OCI-LY7 (cell line): Measurements from ENCODE around the gene CUBN. TPM values are rescaled to one million over a fixed set of nuclear protein-coding genes. Genes with fewer than 3 reads are reported as not detected.

Experiments used
- BruUV-seq: library from RNA; stranded (reverse); fragments of 400-500 nt; replicated peaks from 2 replicates; lab custom pipeline; 2021; lab: Mats Ljungman, UMichigan
- CTCF ChIA-PET: fragments of 300-600 bp; sonication (Branson Sonifier 250); formaldehyde crosslinking; loops from one replicate; lab custom pipeline; 2022; ENCODE audit warnings: antibody characterized with exemption; ENCODE audit not compliant: unreplicated experiment; lab: Charles Lee
- POLR2A ChIA-PET: fragments of 300-600 bp; sonication (Branson Sonifier 250); formaldehyde crosslinking; loops from one replicate; lab custom pipeline; 2022; ENCODE audit warnings: antibody characterized with exemption; lab: Charles Lee
- DNase-seq: peaks from one replicate; pipeline ENCODE4 v3.0.0-alpha.2; 2015; ENCODE audit warnings: low spot score
- H2AFZ ChIP-seq: fragments of 200-600 bp; sonication (generic), shearing (Covaris generic); 2 replicates; pipeline ENCODE4 v1.6.1; 2014; ENCODE audit warnings: mild to moderate bottlenecking, antibody characterized with exemption, low read length, moderate library complexity
- H3K27ac ChIP-seq: fragments of 200-600 bp; sonication (generic); 2 replicates; pipeline ENCODE4 v1.5.1; 2014; ENCODE audit warnings: mixed run types, low read depth, mild to moderate bottlenecking, moderate library complexity, low read length, inconsistent platforms; ENCODE audit not compliant: poor library complexity, severe bottlenecking
- H3K36me3 ChIP-seq: fragments of 200-600 bp; sonication (generic); 2 replicates; pipeline ENCODE4 v1.6.1; 2014; ENCODE audit warnings: mild to moderate bottlenecking, antibody characterized with exemption, low read length, moderate library complexity, mixed read lengths; ENCODE audit not compliant: insufficient read depth
- H3K4me1 ChIP-seq: fragments of 200-600 bp; sonication (generic); 2 replicates; pipeline ENCODE4 v1.5.1; 2014; ENCODE audit warnings: mild to moderate bottlenecking, low read length; ENCODE audit not compliant: insufficient read depth, poor library complexity, severe bottlenecking
- H3K4me2 ChIP-seq: fragments of 200-600 bp; sonication (generic); 2 replicates; pipeline ENCODE4 v1.6.1; 2014; ENCODE audit warnings: mild to moderate bottlenecking, low read length
- H3K4me3 ChIP-seq: fragments of 200-600 bp; sonication (generic); 2 replicates; pipeline ENCODE4 v1.5.1; 2014; ENCODE audit warnings: mild to moderate bottlenecking, low read depth, low read length; ENCODE audit not compliant: poor library complexity, severe bottlenecking
- H3K79me2 ChIP-seq: fragments of 200-600 bp; sonication (generic); 2 replicates; pipeline ENCODE4 v1.6.1; 2016; ENCODE audit warnings: low read depth, mild to moderate bottlenecking, low read length, moderate library complexity, mixed read lengths; ENCODE audit not compliant: insufficient read depth
- H3K9me2 ChIP-seq: fragments of 200-600 bp; sonication (generic); 2 replicates; pipeline ENCODE4 v1.6.1; 2016; ENCODE audit warnings: mild to moderate bottlenecking, low read length, mixed read lengths; ENCODE audit not compliant: insufficient read depth
- H3K9me3 ChIP-seq: fragments of 200-600 bp; sonication (generic); 2 replicates; pipeline ENCODE4 v1.6.1; 2014; ENCODE audit warnings: mild to moderate bottlenecking, mixed run types, low read length, mixed read lengths
- H4K20me1 ChIP-seq: fragments of 200-600 bp; sonication (generic); 2 replicates; pipeline ENCODE4 v1.6.1; 2014; ENCODE audit warnings: mild to moderate bottlenecking, antibody characterized with exemption, low read length, moderate library complexity, mixed read lengths; ENCODE audit not compliant: insufficient read depth
- CTCF ChIP-seq: fragments of 200-600 bp; sonication (generic); conservative IDR thresholded peaks from 2 replicates; pipeline ENCODE4 v1.5.1; 2014; ENCODE audit warnings: mild to moderate bottlenecking, antibody characterized with exemption, low read length, moderate library complexity, mixed read lengths
- EZH2phosphoT487 ChIP-seq: fragments of 200-600 bp; sonication (generic); IDR thresholded peaks from 2 replicates; pipeline ENCODE4 v1.6.1; 2018; ENCODE audit warnings: low read depth, borderline replicate concordance, mild to moderate bottlenecking, mixed run types, antibody characterized with exemption, low read length, moderate library complexity, mixed read lengths
- intact Hi-C: fragments of 100-400 bp; cut with micrococcal nuclease; formaldehyde crosslinking; loops from one replicate; pipeline ENCODE4 v1.10.0; 2022; ENCODE audit not compliant: unreplicated experiment
- total RNA-seq, 2 experiments: library from RNA; depleted of rRNA in 1 of 2; stranded (reverse); fragments of >200 nt in 1 of 2; shearing (Covaris generic) in 1 of 2; gene quantifications; 2 replicates each; pipeline ENCODE4 v1.2.3, GENCODE V29; 2014 to 2022

CUBN gene
- total RNA-seq, 2 experiments from 2014 or later = 0.13 to 0.25 TPM

- CTCF ChIA-PET = no interaction called here
- H3K4me1 ChIP-seq = no peaks in the 10 kb centered on the region
Measured at GRCh38 chr10:16904639-16905061, 225.0 kb downstream of the CUBN start.

GRCh38 chr10:16904049-16904448 is 225.6 kb downstream of the CUBN start:
- no peaks in the 10 kb centered on the region for H3K9me3 ChIP-seq
- ChIA-PET CTCF (no interaction called here), POLR2A (interaction anchor here (0.6 kb wide), 1 partner anchor 79 kb away, joined by 3 read pairs; no protein-coding TSS in a partner anchor)
- H4K20me1 ChIP-seq = no peaks in the 10 kb centered on the region
- H3K36me3 ChIP-seq = no peaks in the 10 kb centered on the region
- H3K79me2 ChIP-seq = no peaks in the 10 kb centered on the region
- no peak for DNase-seq
- intact Hi-C loops = no loop called here
- TF ChIP-seq CTCF (no peak), EZH2phosphoT487 (no peak)
- no peak overlapping the region for H3K4me2 ChIP-seq
- no TSS peak for BruUV-seq
- no peak overlapping the region for H2AFZ ChIP-seq
- no peak overlapping the region for H3K4me3 ChIP-seq
- no peak overlapping the region for H3K27ac ChIP-seq
- H3K9me2 ChIP-seq = no peaks in the 10 kb centered on the region
- H3K4me1 ChIP-seq = no peaks in the 10 kb centered on the region

More at GRCh38 chr10:16904639-16905061, 225.0 kb downstream of the CUBN start:
- DNase-seq = no peak
- no peaks in the 10 kb centered on the region for H4K20me1 ChIP-seq
- no TSS peak for BruUV-seq
- H3K36me3 ChIP-seq = no peaks in the 10 kb centered on the region
- intact Hi-C loops = no loop called here
- H3K9me3 ChIP-seq = no peaks in the 10 kb centered on the region
- H3K4me3 ChIP-seq = no peak overlapping the region
- POLR2A ChIA-PET = no interaction called here
- TF ChIP-seq CTCF (no peak), EZH2phosphoT487 (no peak)
- H2AFZ ChIP-seq = no peak overlapping the region
- no peaks in the 10 kb centered on the region for H3K79me2 ChIP-seq
- H3K9me2 ChIP-seq = no peaks in the 10 kb centered on the region
- H3K27ac ChIP-seq = no peak overlapping the region
- H3K4me2 ChIP-seq = no peak overlapping the region

- Histone ChIP-seq H2AFZ (no peak overlapping the region), H3K9me2 (no peaks in the 10 kb centered on the region), H3K4me1 (no peaks in the 10 kb centered on the region), H3K4me3 (no peak overlapping the region), H4K20me1 (no peaks in the 10 kb centered on the region), H3K36me3 (no peaks in the 10 kb centered on the region), H3K27ac (no peak overlapping the region), H3K79me2 (no peaks in the 10 kb centered on the region), H3K4me2 (no peak overlapping the region), H3K9me3 (no peaks in the 10 kb centered on the region)
- no peak for DNase-seq
- no peak for TF ChIP-seq CTCF
- TF ChIP-seq EZH2phosphoT487 = no peak
- CTCF ChIA-PET = no interaction called here
- no TSS peak for BruUV-seq
- intact Hi-C loops = no loop called here
- POLR2A ChIA-PET = no interaction called here
Measured at GRCh38 chr10:16902606-16903005, 227.0 kb downstream of the CUBN start.
